GM19023 (cell line): ENCODE data around the gene HACD4.
"Not testable (repeated sequence)": the region's sequence is repeated elsewhere in the genome, so short reads cannot be mapped to it uniquely, and the experiment has no call there.

ENCODE experiments used
- ATAC-seq: cut with Tn5 transposase; IDR thresholded peaks from one replicate; pipeline ENCODE4 v1.9.1; 2021; ENCODE audit warnings: mild to moderate bottlenecking, moderate library complexity; ENCODE audit not compliant: unreplicated experiment

HACD4 gene

DNA sequence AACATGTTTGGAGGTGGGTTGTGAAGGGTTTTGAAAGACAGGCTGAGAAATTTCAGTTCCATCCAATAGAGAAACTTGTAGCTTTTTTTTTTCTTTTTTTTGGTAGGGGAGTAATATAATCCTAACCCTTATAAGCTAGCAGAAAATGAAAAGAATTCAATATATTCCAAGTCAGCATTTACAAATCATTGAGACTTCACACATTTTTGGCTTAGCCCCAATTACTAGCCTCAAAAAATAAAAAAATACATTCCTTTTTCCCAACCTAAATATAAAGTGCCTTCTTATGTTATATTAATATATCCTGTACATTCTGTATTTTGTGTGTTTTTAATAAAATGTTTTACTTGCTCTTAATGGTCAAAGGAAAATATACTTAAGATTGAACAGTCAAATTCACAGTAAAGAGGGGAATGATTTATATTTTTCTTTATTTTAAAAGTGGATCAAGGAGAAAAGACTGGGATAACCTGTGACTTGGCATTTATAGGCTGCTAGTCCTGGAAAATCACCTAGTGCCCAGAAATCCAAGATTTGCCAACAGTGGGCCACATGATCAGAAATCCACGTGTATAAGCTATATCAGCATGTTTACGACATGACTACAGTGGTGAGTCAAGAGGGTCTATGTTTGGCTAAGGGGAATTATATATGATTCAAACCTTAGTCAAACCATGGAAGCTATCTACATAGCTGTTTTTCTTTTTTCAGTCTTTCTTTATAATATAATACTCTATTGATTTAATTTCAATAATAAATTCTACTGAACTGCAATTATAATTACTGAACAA, 14.5 kb downstream of the HACD4 start:
- ATAC-seq, result no peak

DNA sequence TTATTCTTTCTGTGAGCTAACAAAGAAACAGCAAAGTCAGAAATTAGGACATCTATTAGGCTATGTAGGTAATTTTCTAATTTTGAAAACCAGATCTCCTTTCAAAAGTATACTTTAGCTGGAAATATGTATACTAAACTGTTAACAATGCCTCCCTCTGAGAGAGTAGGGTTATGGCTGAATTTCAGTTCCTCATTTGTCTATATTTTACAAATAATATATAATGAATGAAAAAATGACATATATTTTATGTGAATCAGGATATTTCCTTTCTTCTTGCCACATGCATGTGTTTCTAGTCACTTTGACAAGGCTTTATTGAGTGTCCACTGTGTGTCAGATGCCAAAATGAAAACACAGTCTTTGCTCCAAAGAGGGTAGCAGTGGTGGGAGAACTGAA, 15.4 kb downstream of the HACD4 start:
- no peak for ATAC-seq

DNA sequence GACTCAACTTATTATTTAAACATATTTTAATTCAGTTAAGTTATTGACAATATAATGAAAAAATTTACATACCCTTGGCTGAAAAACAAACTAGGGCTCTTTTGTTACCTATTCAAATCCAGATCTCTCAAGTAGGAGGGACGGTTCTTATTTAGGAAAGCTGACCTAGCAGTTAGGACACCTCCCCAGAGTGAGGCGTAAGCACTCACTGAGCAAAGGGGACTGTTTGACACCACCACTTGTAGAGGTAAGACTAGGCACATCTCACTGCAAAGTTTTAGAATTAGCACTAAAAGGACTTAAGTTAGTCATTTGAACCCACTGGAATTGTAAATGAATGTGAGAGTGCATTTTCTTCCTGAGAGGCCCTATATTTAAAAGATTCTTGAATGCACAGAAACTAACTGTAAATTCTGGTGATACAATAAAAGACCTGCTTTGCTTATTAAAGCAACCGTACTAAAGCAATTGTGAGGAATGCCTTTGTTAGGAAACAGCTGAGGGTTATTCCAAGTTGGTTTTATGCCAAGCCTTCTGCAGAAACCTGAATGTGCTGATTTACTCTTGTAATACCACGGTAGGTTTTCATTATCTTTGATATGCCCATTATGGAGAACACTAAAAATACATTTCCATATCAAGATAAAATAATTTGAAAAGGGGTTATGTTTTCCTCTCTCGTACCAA, 16.2 kb downstream of the HACD4 start:
- no peak for ATAC-seq

DNA sequence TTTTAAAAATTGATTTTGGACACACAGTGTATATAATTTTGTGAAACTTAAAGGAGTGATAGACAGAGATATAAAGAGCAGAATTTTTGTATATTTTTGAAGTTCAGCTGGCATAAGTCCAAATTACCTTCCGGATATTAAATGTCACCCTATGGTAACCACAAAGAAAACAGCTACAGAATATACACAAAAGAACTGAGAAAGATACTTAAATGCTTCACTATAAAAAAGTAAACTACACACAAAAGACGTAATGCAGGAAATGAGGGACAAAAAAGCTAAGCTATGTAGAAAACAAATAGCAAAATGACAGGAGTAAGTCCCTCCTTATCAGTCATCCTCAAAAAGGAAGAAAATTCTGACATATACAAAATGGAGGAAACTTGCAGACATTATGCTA, 29.4 kb downstream of the HACD4 start:
- no peak for ATAC-seq

DNA sequence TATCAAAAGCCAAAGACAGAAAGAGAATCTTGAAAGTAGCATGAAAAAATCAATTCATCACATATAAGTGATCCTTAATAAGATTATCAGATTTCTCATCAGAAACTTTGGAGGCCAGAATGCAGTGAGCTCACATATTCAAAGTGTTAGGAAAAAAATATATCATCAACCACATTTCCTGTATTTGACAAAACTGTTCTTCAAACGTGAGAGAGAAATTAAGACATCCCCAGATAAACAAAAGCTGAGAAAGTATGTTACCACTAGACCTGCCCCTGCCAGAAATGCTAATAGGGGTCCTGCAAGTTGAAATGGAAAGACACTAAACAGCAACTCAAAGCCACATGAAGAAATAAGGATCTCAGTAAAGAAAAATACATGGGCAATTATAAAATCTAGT, 29.9 kb downstream of the HACD4 start:
- ATAC-seq, result no peak

DNA sequence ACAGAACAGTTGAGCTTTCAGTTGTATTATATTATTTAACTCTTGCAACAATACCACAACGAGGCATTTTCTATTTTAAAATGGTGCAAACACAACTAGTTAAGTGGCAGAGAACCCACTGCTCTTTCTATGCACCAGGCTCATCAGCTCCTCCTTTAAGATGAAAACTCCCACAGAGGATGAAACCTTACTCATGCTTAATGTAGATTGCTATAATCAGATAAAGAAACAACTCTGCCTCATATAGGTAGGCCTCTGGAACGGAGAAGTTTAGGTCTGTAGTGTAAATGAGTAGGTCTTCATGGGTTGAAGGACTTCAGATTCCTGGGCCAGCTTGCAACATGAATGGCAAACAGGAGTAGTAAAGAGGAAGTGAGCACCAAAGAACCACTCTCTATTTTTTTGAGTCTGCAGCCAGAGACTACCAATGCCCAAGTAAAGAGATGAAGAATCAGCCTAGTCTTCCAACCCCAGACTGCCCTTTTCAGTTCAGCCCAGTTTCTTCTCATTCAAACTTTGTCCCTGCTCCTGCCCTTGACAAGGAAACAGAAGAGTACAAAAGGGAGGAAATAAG, 33.9 kb downstream of the HACD4 start:
- peak; percentile 67 for ATAC-seq

DNA sequence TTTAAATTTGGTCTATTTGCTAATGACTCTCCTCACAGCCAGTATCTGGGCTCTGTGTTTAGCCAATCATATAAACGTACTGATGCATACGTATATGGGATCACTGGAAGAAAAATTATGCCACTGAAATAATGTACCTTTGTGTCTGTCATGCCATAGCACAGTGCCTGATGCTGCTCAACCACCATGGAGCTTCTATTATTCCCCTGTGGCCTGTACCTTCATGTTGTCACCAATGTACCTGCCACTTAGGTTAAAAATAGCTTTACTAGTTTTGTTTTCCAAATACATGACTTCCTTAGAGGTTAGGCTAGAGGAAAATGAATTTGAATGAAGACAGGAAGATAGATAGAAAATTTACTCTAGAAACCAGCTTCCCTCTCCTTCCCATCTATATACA, 34.6 kb downstream of the HACD4 start:
- ATAC-seq, result no peak

DNA sequence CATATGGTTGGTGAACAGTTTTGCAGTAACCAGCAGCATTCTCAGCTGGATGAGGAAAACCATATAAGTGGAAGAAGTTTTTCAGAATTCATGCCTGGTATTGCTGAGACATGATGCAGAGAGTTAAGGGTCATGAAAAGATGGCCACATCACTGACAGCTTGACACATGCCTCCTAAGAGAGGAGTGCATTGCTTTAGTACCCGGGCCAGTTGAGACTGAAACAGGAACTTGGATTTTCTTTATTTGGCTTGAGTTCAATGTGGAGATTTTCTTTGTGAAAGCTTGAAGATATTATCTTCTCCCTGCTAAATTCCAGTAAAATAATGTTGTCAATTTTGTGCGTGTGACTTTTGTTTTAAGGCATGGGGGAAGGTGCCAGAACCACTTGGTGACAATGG, 35.8 kb downstream of the HACD4 start:
- ATAC-seq, result no peak

DNA sequence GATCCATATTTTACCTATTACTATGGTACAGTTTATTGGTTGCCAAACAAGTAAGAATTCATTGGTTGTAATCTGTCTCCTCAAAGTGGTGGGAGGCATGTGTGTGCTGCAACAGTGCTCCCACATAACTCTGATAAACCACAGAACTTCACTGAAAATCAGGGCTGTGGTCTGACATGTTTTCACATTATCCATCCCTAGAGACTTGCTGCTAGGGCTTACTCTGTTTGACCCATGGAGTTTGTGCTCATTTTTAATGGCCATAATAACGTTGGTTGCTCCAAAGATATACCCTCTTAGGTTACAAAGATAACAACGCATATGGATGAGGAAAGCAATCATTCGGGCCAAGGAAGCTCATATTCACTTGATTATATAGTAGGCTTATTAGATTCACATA, 37.0 kb downstream of the HACD4 start:
- no peak for ATAC-seq

DNA sequence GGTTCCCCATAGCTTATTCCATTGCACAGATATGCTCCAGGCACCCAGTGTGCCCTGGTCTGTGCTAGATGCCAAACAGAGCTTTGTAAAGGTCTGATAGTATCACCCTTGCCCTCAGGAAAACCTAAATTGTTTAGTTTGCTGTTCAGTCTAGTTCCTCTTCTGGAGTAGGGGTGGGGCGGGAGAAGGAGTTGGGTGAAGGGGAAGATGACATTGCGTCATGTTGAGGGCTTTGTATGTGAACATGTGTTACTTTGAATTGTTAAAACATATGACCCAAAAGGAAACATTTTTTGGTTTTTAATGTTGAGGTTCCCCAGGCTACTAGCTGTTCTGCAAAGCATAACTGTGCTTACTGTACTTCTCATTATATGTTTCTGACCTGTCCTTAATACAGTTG, 40.6 kb downstream of the HACD4 start:
- ATAC-seq, result no peak

DNA sequence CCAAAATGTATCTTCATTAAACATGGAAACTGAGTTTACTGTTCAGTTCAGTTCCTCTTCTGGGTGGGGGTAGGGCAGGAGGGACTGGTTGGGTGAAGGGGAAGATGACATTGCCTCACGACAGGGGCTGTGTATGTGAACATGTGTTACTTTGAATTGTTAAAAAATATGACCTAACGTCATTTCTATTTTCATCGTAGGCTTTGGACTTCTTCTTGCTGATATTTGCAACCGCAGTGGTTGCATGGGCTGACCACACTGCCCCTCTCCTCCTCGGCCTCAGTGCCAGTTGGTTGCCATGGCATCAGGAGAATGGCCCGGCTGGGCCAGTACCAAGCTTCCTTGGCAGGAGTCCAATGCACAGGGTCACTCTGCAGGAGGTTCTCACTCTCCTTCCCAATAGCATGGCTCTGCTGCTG, 41.5 kb downstream of the HACD4 start:
- ATAC-seq, result no peak

DNA sequence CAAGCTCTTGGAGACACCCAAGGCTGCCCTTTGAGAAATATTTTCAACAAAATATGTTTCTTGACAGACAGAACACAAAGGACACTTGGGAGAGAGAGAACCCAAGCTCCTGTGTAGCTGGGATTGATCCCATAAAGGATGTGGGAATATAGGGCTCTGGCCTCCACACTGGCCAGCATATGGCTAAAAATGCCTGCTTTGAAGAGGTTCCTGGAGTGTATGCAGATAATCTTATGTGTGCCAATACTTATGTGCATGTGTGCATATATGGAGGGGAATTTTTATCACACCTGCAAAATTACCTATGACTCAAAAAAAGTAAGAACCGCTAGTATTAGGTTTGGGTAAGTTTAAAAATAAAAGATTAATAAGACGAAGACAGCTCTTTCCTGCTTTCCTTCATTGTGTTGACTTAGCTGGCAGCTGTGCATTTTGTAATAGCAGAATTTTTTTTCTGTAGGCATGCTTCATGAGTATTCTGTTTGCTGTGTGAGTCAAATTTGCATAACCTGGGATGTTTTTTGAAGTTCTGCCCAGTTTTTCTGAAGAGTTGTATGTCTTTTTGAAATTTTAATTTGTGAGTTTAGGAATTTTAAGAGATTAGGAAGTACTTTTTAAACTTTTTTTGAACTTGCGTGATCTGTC, 42.6 kb downstream of the HACD4 start:
- no peak for ATAC-seq

DNA sequence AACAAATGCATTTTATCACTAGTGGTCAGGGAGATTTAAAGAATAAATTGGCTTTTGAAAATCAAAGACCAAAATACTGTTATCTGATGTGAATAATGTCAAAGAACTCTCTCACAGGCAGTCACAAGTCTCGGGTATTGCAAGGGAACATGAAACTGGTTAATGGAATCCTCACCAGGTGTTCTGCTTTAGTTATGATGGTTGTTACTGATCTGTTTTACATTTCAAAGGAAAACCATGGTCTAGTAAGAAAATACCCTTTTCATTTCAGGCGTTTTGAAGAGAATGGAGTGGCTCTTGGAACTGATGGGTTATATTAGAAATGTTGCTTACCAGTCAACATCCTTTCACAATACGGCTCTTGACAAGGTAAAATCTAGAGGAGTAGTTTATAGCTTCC, 43.4 kb downstream of the HACD4 start:
- ATAC-seq, result no peak

DNA sequence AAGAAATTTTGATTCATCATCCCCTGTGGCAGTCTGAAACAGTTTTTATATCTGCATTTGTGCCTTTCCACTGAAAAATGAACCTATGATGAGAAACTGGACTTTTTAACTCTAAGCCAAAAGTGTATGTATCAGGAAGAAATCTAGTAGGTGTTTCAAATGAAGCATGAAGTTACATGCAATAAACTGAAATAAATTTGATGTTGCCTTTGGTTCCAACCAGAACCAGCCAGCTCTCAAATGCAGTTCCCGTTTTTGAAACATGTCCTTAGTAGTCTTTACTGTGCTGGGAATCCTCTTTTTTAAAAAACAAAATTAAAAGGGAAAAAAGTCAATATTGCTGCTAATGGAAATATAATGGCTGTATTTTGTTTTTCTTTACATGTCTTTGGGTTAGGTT, 43.9 kb downstream of the HACD4 start:
- no peak for ATAC-seq

DNA sequence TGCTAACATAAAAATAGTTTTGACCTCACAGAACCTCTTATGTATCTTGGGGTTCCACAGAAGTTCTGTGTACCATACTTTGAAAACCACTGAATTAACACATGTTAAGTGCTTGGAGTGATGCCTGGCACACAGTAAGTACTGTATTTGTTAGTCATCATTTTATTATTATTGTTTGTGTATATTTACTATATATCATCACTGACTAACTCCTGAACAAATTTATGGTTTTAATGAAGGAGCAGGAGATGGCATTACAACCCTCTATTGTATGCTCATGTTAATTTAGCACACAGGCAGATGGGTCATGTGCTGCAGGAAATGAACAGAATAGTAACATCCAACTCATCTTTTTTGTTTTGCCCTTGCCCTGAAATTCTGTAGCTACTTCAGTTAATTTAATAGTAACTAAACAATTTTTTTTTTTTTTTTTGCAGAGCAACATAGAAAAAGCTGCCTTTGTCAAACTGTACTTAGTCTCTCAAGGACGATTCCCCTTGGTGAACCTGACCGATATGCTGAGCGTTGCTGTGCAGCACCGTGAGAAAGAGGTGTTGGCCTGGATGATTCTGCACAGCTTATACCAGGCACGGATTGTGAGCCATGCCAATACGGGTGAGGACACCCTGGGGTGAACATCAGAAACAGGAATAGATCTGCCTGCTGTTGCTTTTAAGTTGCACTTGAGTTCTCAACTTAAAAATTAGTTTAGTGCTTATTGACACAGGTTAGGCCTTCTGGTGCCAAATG, 45.4 kb downstream of the HACD4 start:
- no peak for ATAC-seq

DNA sequence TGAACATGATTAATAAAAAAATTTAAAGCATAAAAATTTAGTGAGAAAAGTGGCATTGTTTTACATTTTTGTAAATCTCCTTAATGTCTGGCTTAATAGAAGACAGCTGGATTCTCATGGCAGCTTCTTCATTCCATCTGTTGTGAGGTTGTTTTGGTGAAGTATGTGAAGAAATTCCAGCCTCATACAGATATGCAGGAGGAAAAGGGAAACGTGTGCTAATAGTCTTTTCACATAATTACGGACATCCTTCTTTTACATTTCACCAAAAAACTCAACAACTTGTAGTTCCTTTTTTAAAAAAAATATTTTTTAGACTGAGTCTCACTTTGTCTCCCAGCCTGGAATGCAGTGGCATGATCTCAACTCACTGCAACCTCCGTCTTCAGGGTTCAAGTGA, 46.9 kb downstream of the HACD4 start:
- no peak for ATAC-seq

DNA sequence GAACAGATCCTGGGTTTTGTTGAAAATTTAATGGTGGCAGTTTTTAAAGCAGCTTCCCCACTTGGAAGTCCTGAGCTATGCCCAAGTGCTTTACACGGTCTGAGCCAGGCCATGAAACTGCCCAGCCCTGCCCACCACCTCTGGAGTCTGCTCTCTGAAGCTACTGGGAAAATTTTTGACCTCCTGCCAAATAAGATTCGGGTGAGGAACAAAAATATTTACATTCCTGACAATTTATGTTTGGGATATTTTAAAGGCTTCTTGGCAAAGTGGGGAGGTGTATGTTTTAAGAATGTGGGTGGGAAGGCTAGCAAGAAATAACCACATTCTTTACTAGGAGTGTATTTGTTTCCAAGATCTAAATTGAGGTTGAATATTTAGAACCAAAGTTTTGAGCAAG, 50.0 kb downstream of the HACD4 start:
- no peak for ATAC-seq

DNA sequence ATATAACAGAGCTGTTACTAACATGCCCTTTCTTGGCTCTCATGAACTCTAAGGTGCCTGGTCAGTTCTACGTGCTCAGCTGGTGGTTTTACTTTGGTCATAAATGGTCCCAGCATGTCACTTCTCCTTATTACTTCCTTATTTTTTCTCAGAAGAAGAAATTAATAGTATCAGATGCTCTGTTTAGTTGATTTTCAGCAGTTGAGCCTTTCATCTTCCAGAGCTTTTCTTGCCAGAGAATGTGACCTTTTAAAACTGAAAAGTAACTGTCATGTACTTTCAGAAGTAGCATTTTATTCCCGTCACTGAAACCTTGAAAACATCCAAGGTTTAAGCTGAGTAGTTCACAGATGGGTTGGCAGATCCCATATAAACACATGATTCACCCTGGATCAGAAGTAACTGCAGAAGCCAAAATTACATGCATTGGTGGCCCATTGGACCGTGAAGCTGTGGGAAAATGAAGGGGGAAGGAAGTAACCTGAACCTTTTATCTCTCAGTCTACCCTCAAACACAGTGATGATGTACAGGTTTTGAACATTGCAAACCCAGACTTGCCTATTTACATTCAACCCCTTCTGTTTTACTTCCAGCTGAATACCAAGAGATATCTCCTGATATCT, 50.5 kb downstream of the HACD4 start:
- ATAC-seq, result peak; percentile 72

DNA sequence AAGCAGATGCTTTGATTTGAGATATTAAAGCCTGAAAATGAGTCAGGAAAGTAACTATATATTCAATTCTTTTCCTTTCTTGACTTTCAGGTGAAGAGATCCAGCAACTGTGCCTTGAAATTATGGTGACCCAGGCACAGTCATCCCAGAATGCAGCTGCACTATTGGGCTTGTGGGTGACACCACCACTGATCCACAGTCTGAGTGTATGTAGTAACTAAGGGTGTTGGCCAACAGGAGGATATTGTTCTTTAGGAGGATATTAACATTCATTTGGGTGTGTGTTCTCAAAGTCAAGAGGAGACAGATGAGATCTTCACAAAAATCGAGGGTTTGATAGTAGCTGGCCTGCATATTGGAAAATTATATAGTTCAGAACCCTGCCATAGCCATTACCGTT, 53.2 kb downstream of the HACD4 start:
- no peak for ATAC-seq

DNA sequence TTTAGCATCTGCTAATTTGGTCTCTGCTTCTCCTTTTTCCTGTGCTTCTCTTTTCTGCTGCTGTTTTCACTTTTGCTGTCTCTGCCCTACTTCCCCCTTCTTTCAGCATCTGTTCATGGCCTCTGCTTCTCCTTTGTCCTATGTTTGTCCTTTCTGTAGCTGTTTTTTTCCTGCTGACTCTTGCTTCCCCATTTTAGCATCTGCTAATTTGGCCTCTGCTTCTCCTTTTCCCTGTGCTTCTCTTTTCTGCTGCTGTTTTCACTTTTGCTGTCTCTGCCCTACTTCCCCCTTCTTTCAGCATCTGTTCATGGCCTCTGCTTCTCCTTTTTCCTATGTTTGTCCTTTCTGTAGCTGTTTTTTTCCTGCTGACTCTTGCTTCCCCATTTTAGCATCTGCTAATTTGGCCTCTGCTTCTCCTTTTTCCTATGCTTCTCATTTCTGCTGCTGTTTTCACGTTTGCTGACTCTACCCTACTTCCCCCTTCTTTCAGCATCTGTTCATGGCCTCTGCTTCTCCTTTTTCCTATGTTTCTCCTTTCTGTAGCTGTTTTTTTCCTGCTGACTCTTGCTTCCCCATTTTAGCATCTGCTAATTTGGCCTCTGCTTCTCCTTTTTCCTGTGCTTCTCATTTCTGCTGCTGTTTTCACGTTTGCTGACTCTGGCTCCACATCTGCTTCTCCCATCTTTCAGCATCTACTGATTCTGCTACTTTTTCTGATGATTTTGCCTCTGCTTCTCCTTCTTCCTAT, 57.1 kb downstream of the HACD4 start:
- ATAC-seq, result not testable (repeated sequence)
